ENCODE measurements around the gene INHBE.

INHBE gene

DNA sequence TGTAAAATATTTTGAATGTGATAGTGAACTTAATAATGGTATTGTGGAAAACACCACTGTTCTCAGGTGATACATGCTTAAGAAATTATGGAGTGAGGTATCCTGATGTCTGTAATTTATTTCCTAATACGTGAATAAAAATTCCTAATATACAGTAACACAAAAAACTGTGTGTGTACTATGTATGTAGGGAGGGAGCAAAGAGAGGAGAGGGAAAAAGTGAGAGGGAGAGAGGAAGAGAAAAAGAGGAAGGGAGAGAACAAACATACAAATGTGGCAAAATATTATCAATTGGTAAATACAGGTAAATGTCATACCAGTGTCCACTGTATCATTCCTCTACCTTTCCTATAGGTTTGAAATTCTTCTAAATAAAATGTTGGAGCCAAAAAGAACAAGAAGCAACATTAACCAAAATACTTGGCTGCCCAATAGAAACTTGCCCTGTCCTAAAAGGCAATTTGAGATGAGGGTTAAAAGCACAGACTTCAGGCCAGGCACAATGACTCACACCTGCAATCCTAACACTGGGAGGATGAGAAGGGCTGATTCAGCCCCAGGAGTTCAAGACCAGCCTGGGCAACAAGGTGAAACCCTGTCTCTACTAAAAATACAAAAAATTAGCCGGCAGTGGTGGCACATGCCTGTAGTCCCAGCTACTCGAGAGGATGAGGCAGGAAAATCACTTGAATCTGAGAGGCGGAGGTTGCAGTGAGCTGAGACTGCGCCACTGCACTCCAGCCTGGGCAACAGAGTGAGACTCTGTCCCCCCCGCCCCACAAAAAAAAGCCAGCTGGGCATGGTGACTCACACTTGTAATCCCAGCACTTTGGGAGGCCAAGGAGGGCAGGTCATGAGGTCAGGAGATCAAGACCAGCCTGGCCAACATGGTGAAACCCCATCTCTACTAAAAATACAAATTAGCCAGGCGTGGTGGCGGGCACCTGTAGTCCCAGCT lies 38.8 kb upstream of the INHBE start (continued):
- TF ChIP-seq ZNF449 (tag by site-specific recombination; IDR thresholded peaks at IDR 0.05) (no peak), ZNF114 (tag by site-specific recombination; IDR thresholded peaks at IDR 0.05) (no peak), ZNF112 (tag by site-specific recombination; IDR thresholded peaks at IDR 0.05) (no peak), ZNF146 (tag by site-specific recombination; IDR thresholded peaks at IDR 0.05) (no peak), ZNF266 (tag by site-specific recombination; IDR thresholded peaks at IDR 0.05; ENCODE audit: low read depth) (no peak), ZNF670 (tag by site-specific recombination; IDR thresholded peaks at IDR 0.05; ENCODE audit: low read depth) (no peak), SP7 (tag by site-specific recombination; IDR thresholded peaks at IDR 0.05) (peak; percentile 87), ZFP37 (tag by site-specific recombination; IDR thresholded peaks at IDR 0.05) (0 out of 2 replicates have a peak, but pooled peaks have one; percentile 53), ZNF37A (tag by site-specific recombination; IDR thresholded peaks at IDR 0.05) (no peak)
- TF ChIP-seq, protein P1, sequence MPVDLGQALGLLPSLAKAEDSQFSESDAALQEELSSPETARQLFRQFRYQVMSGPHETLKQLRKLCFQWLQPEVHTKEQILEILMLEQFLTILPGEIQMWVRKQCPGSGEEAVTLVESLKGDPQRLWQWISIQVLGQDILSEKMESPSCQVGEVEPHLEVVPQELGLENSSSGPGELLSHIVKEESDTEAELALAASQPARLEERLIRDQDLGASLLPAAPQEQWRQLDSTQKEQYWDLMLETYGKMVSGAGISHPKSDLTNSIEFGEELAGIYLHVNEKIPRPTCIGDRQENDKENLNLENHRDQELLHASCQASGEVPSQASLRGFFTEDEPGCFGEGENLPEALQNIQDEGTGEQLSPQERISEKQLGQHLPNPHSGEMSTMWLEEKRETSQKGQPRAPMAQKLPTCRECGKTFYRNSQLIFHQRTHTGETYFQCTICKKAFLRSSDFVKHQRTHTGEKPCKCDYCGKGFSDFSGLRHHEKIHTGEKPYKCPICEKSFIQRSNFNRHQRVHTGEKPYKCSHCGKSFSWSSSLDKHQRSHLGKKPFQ (tag by site-specific recombination; IDR thresholded peaks at IDR 0.05): no peak
- TF ChIP-seq, protein P2, sequence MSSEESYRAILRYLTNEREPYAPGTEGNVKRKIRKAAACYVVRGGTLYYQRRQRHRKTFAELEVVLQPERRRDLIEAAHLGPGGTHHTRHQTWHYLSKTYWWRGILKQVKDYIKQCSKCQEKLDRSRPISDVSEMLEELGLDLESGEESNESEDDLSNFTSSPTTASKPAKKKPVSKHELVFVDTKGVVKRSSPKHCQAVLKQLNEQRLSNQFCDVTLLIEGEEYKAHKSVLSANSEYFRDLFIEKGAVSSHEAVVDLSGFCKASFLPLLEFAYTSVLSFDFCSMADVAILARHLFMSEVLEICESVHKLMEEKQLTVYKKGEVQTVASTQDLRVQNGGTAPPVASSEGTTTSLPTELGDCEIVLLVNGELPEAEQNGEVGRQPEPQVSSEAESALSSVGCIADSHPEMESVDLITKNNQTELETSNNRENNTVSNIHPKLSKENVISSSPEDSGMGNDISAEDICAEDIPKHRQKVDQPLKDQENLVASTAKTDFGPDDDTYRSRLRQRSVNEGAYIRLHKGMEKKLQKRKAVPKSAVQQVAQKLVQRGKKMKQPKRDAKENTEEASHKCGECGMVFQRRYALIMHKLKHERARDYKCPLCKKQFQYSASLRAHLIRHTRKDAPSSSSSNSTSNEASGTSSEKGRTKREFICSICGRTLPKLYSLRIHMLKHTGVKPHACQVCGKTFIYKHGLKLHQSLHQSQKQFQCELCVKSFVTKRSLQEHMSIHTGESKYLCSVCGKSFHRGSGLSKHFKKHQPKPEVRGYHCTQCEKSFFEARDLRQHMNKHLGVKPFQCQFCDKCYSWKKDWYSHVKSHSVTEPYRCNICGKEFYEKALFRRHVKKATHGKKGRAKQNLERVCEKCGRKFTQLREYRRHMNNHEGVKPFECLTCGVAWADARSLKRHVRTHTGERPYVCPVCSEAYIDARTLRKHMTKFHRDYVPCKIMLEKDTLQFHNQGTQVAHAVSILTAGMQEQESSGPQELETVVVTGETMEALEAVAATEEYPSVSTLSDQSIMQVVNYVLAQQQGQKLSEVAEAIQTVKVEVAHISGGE (tag by site-specific recombination; conservative IDR thresholded peaks at IDR 0.05; ENCODE audit: low read depth): no peak
- TF ChIP-seq, protein P3, sequence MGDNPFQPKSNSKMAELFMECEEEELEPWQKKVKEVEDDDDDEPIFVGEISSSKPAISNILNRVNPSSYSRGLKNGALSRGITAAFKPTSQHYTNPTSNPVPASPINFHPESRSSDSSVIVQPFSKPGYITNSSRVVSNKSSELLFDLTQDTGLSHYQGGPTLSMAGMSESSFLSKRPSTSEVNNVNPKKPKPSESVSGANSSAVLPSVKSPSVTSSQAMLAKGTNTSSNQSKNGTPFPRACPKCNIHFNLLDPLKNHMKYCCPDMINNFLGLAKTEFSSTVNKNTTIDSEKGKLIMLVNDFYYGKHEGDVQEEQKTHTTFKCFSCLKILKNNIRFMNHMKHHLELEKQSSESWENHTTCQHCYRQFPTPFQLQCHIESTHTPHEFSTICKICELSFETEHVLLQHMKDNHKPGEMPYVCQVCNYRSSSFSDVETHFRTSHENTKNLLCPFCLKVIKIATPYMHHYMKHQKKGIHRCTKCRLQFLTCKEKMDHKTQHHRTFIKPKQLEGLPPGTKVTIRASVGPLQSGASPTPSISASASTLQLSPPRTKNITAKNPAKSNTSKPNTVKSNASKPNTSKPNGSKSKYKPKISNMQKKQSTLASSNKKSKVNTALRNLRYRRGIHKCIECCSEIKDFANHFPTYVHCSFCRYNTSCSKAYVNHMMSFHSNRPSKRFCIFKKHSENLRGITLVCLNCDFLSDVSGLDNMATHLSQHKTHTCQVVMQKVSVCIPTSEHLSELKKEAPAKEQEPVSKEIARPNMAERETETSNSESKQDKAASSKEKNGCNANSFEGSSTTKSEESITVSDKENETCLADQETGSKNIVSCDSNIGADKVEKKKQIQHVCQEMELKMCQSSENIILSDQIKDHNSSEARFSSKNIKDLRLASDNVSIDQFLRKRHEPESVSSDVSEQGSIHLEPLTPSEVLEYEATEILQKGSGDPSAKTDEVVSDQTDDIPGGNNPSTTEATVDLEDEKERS (tag by site-specific recombination; IDR thresholded peaks at IDR 0.05): no peak

GRCh38 chr12:57418255-57418654 lies 36.9 kb upstream of the INHBE start:
- Histone ChIP-seq H3K4me1 (ENCODE audit: control insufficient read depth, insufficient read depth, low read length) (peaks cover 3% of the 10 kb centered on the region; the same call in 1 of the 2 replicates), H3K9me3 (ENCODE audit: control insufficient read depth, insufficient read depth, low read depth, low read length) (no peaks in the 10 kb centered on the region), H3K4me3 (ENCODE audit: low read depth, low read length) (no peak overlapping the region), H3K36me3 (ENCODE audit: control insufficient read depth in 2 of 2, insufficient read depth in 1 of 2, low read length in 2 of 2) (peaks cover 6 to 24% of the 10 kb centered on the region in 2 experiments; a peak in 2 of 3 replicates), H3K27ac (ENCODE audit: extremely low read depth, low read depth, low read length) (no peak overlapping the region)
- ChIA-PET POLR2A (no interaction called here), CTCF (interaction anchor here (0.6 to 0.9 kb wide), 4 partner anchors 19 to 111 kb away, joined by 3 to 4 read pairs (median 3); no protein-coding TSS in a partner anchor)
- TF ChIP-seq MEIS1 (CRISPR knock-in tag; IDR thresholded peaks at IDR 0.05; ENCODE audit: borderline replicate concordance) (no peak), ZNF366 (tag by site-specific recombination; conservative IDR thresholded peaks at IDR 0.05) (0 out of 2 replicates have a peak, but pooled peaks have one; percentile 23)

Measured in HEK293 (cell line).